GM21528 (cell line): ENCODE results near the gene DYNC2LI1.

Experiments
- ATAC-seq: cut with Tn5 transposase; IDR thresholded peaks from one replicate; pipeline ENCODE4 v1.9.1; 2021; ENCODE audit warnings: mild to moderate bottlenecking, moderate library complexity; ENCODE audit not compliant: unreplicated experiment, low FRiP score

Gene DYNC2LI1

DNA sequence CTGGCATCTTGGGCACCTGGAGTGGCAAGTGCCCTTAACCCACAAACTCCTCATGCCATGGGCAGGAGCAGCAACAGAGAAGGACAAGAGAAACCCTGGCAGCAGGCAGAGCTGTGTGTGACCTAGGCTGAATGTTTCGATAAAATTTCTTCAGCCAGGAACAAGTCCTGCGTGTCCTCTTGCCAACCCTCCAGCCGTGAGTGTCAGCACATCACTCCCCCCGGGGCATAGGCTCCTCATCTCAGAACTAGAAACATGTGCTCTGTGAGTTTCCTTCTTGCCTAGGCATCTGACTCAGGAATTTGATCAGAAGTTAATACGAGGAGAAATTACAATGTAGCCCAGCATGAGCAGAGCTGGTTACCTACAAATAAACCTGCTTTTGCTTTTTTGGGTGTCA is 67.1 kb downstream of the DYNC2LI1 start:
- ATAC-seq = no peak

GRCh38 chr2:43841949-43842865 is 68.4 kb downstream of the DYNC2LI1 start:
- ATAC-seq = no peak

DNA sequence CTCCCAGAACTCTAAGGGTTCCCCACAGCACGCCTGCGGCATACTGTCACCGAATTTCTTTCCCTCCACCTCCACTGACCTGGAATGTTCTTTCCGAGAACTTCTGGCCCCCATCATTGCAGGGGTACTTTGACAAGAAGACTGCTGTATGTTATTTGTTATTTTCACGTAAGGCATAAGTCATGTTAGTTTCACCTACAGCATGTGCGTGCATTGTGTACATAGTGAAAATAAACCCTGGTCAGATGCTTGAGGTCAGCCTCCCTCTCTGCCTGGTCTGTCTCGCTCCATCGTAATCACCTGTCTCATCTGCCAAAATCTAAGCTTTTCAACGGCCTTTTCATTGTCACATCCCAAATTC is 69.0 kb downstream of the DYNC2LI1 start:
- ATAC-seq = no peak

GRCh38 chr2:43845181-43845580 is 71.3 kb downstream of the DYNC2LI1 start:
- no peak for ATAC-seq

DNA sequence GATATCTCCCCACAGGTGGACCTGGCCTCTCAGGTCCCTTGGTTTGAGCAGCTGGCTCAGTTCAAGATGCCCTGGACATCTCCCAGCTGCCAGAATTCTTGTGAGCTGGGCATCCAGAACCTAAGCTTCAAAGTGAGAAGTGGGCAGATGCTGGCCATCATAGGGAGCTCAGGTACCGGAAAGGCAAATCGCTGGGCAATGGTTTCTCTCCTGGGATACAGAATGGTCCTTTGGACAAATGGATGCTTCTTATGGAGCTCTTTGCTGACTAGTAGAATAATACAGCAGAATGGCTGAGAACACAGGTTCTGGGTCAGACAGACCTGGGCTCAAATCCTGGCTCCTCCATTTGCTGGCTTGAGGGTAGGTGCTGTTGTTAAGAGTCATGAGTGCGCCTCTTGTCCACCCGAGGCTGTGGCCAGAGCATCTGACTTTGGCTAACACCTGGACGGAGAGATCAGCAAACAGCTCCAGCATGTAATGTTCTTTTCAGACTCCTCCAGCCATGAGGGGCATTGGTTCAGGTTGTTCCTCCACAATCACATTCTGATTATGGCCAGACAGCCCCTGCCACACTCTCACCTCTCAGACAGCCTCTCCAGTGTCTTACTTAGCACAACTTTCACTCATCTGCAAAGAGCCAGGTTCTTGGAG is 72.4 kb downstream of the DYNC2LI1 start:
- no peak for ATAC-seq

DNA sequence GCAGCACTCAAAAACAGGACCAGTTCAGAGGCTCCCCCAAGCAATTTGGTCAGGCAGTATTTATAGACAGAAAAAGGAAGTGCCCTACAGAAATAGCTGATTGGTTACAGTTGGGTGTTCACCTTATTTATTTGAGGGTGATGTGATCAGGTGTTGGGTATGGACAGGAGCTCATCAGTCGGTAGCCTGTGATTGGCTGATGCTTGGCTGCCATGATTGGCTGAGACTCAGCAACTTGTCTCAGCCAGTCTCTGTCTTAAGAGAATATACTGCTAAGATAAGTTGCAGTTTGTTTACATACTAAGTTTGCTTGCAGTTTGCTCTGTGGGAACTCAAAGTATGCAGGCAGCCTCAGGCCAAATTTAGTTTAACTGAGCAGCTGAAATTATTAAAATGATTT is 74.4 kb downstream of the DYNC2LI1 start:
- ATAC-seq = no peak

- ATAC-seq = no peak
Measured at GRCh38 chr2:43851011-43851980, 77.5 kb downstream of the DYNC2LI1 start.

DNA sequence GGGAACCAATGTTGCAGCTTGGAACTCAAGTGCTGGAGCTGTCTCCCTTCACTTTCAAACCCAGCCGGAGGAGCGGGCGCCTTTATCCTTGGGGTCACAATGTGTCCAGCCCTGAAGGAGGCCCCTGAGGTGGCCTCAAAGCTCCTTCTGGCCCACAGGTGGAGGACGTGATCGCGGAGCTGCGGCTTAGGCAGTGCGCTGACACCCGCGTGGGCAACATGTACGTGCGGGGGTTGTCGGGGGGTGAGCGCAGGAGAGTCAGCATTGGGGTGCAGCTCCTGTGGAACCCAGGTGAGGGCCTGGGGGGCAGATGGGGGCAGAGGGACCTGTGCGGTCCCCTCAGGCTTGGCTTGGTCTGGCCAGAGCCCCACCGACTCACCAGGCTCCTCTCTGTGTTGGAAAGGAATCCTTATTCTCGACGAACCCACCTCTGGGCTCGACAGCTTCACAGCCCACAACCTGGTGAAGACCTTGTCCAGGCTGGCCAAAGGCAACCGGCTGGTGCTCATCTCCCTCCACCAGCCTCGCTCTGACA is 78.4 kb downstream of the DYNC2LI1 start:
- no peak for ATAC-seq

GRCh38 chr2:43853141-43854081 is 79.6 kb downstream of the DYNC2LI1 start:
- no peak for ATAC-seq

GRCh38 chr2:43854671-43855070 is 80.8 kb downstream of the DYNC2LI1 start:
- no peak for ATAC-seq

- no peak for ATAC-seq
Measured at GRCh38 chr2:43855292-43855691, 81.5 kb downstream of the DYNC2LI1 start.
